Stimulated activated naive CD8-positive, alpha-beta T cell treated with anti-CD3 and anti-CD28 coated beads, Interleukin-15, Interleukin-2, amounts not matched to agents 100 U/mL and 50 U/mL, for 24 hours (primary cell): ENCODE data around the gene APOBEC3C.
"Not testable (repeated sequence)": the region's sequence is repeated elsewhere in the genome, so short reads cannot be mapped to it uniquely, and the experiment has no call there.

Experiments
- ATAC-seq: fragments of 150-1000 bp; cut with Tn5 transposase; one replicate; pipeline ENCODE4 v1.10.0; 2021
- DNase-seq: peaks from one replicate; pipeline ENCODE4 v3.0.0; 2021

The APOBEC3C gene

DNA sequence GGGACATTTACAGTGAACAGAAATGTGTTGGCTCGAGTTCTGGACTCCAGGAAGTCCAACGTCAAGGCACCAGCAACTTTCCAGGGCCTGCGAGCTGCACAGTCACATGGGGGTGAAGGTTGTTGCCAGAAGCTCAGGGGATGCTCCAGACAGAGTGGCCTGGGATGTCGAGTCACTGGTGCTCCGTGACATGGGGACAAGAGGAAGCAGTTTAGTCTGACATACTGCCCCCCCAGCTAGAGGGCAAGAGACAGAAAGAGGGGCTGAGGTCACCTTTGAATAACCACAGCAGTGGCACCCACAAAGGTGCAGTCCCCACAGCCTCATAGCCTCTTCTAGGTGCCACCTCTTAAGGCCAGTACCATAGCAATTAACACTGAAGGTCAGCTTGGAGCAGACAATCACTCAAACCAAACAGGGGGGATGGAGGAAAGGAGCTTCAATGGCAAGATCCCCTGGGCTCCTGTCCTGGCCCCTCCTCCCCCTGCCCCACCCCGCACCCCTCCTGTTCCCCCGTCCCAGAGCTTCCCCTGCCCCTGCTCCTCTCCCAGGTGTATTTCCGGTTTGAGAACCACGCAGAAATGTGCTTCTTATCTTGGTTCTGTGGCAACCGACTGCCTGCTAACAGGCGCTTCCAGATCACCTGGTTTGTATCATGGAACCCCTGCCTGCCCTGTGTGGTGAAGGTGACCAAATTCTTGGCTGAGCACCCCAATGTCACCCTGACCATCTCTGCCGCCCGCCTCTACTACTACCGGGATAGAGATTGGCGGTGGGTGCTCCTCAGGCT is 10.7 kb downstream of the APOBEC3C start:
- ATAC-seq: no peak

DNA sequence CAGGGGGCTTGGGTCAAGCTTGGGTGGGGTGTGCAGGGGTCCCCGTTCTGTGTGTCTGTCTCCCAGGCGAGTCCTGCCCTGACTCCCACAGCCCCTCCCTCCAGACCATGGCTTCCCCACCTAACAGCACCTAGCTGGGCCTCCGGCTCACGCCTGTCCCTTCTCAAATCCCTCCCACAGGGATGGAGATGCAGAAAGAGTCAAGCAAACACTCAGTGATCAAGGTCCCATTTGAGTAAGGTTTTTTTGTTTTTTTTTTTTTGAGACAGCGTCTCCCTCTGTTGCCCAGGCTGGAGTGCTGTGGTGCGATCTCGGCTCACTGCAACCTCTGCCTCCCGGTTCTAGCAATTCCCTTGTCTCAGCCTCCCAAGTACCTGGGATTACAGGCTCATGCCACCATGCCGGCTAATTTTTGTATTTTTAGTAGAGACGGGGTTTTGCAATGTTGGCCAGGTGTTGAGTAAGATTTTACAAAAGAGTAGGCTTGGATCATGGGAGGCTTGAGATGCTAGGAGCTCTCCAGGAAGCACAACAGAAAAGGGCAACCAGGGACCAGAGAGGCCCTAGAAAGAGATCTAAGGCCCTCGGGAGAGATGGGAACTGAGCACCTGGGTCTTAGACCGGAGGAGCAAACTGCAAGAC is 12.6 kb downstream of the APOBEC3C start:
- no peak for ATAC-seq

More for the DNA sequence above, 10.7 kb downstream of the APOBEC3C start:
- no peak for DNase-seq

DNA sequence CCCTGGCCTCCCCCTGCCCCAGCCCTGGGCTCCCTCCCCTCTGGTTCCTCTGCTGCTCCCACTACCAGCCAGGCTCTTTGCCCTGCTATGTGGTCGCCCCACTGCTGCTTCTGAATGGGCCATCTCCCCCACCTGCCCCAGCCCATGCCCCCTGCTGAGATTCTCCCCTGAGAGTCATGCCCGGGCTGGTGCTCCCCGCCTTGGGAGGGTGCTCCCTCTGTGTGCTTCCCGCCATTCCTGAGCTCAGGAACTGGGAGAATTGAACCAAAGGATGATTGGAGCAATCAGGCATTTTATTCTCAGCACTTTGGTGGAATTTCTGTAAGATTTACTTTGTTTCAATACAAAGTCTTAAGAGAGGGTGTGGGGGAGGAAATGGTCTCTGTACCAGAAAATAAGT is 13.7 kb downstream of the APOBEC3C start:
- no peak for ATAC-seq

More for the DNA sequence above, 12.6 kb downstream of the APOBEC3C start:
- no peak for DNase-seq

DNA sequence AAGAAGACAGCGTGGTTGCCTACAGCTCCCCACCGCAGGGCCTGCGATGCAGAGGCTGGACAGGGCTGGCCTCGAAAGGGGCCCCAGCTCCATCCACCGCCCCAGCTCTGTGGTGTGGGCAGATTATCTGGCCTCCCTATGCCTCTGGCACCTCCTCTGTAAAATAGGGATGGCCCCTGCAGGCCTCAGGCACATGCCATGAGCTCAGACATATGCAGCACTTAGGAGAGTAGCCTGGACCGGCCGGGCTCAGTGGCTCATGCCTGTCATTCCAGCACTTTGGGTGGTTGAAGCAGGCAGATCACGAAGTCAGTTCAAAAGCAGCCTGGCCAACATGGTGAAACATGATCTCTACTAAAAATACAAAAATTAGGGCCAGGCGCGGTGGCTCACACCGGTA is 14.2 kb downstream of the APOBEC3C start:
- DNase-seq (no peak), ATAC-seq (no peak)

More for the DNA sequence above, 13.7 kb downstream of the APOBEC3C start:
- DNase-seq: no peak

DNA sequence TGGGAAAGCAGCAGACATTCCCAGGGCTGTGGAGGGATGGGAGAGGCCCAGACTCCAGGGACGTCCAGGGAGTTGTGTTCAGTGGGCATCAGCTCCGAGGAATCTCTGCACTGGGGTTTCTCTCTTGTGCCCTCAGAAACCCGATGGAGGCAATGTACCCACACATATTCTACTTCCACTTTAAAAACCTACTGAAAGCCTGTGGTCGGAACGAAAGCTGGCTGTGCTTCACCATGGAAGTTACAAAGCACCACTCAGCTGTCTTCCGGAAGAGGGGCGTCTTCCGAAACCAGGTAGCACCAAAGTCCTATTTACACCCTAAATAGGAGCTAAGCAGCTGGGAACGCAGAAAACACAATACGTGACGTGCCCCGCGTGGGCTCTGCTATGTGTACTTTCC is 15.2 kb downstream of the APOBEC3C start:
- no peak for DNase-seq
- no peak for ATAC-seq

DNA sequence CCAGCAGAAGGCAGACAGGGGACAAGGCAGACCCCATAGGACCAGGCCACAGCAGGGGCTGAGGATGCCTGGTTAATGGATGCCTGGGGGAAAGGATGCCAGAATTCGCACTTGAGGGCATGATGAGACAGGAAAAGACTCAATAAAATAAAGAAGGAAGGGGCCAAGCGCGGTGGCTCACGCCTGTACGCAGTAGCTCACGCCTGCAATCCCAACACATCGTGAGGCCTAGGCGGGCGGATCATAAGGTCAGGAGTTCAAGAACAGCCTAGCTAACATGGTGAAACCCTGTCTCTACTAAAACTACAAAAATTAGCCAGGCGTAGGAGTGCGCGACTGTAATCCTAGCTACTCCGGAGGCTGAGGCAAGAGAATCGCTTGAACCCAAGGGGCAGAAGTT is 16.6 kb downstream of the APOBEC3C start:
- DNase-seq (no peak), ATAC-seq (no peak)

DNA sequence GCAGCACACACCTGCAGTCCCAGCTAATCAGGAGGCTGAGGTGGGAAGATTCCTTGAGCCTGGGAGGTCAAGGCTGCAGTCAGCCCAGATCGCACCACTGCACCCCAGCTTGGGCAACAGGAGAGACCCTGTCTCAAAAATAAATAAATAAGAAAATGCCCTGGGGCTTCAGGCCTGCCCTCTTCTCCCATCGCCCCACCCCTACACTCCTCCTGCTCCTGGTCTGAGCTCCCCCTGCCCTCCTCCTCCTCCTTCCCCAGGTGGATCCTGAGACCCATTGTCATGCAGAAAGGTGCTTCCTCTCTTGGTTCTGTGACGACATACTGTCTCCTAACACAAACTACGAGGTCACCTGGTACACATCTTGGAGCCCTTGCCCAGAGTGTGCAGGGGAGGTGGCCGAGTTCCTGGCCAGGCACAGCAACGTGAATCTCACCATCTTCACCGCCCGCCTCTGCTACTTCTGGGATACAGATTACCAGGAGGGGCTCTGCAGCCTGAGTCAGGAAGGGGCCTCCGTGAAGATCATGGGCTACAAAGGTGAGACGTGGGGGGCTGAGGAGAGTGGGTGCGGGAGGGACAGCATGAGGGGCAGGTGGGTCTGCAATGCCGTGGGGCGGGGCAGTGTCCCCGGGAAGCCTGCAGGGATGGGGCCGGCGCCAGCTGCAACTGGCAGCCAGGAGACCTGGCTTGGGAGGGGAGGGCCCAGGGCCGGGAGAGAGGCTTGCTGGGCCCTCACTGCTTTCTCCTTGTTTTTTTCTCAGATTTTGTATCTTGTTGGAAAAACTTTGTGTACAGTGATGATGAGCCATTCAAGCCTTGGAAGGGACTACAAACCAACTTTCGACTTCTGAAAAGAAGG is 17.6 kb downstream of the APOBEC3C start:
- not testable (repeated sequence) for DNase-seq, ATAC-seq

DNA sequence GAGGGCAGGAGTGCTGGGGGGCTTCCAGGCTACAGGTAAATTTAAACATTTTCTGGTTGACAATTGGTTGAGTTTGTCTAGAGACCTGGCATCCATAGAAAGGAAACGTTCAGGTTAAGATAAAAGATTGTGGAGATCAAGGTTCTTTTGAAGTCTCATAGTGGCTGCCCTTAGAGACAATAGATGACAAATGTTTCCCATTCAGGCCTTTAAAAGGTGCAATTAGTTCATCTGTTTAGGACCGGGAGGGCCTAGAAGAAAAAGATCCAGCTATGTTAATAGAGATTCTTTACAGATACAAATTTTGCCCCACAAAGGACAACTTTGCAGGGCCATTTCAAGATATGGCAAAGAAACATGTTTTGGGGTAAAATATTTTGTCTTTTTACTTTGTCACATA is 23.0 kb downstream of the APOBEC3C start:
- not testable (repeated sequence) for ATAC-seq, DNase-seq

DNA sequence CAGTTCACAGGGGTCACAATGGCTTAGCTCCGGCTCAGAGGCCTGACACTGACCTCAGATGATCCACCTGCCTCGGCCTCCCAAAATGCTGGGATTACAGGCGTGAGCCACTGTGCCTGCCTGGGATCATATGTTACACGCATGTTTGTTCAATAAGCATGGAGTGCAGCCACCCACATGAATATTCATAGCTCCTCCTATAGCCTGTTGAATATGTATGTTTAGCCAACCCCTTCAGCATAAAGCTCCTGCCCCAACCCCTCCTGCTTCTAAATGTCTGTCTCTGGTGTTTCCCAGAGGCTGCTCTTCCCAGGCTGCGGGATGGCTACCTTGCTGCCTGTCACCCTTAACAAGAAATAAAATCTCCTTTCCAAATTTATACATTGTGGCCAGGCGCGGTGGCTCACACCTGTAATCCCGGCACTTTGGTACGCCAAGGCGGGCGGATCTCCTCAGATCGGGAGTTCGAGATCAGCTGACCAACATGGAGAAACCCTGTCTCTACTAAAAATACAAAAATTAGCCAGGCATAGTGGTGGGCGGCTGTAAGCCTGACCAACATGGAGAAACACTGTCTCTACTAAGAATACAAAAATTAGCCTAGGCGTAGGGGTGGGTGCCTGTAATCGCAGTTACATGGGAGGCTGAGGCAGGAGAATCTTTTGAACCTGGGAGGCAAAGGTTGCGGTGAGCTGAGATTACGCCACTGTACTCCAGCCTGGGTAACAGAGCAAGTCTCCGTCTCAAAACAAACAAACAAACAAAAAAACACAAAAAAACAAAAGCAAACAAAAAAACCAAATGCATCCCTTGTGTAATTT is 25.5 kb downstream of the APOBEC3C start:
- DNase-seq (no peak), ATAC-seq (no peak)

DNA sequence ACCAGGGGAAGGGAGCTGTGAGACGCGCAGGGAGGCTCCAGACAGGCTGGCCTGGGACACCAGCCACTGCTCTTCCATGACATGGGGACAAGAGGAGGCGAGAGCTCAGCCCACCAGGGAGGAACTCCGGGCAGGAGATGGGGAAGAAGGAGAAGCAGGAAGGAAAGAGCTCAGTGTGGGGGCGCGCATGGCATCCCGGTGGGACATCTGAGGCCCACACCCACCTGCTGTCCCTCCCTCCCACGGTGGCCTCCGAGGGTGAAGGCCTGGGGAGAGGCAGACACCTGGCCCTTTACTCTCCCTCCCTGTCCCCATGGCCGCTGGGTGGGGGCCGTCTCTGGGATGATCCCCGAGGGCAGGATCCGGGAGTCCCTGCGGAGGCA is 26.1 kb downstream of the APOBEC3C start:
- ATAC-seq, DNase-seq: not testable (repeated sequence)

DNA sequence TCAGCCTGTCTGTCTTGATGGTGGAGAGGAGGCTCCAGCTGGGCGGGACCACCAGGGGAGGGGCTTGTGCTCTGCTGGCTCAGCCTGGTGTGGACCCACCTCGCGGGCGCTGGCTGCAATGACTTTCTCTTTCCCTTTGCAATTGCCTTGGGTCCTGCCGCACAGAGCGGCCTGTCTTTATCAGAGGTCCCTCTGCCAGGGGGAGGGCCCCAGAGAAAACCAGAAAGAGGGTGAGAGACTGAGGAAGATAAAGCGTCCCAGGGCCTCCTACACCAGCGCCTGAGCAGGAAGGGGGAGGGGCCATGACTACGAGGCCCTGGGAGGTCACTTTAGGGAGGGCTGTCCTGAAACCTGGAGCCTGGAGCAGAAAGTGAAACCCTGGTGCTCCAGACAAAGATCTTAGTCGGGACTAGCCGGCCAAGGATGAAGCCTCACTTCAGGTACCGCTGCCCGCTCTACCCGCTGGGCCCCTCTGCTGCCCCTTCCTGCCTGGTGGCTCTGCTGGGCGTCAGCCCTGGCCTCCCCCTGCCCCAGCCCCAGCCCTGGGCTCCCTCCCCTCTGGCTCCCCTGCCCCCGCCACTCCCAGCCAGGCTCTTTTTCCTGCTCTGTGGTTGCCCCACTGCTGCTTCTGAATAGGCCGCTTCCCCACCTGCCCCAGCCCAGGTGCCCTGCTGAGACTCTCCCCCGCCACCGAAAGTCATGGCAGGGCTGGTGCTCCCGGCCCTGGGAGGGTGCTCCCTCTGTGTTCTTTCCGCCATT is 26.7 kb downstream of the APOBEC3C start, which contains the start of gene APOBEC3F:
Gene APOBEC3F (plus strand): TSS at position 327 of the 759 bp plus-strand sequence. CDS start 97 bp downstream, at position 424.
- DNase-seq (peak; percentile 73), ATAC-seq (peak; percentile 97)

DNA sequence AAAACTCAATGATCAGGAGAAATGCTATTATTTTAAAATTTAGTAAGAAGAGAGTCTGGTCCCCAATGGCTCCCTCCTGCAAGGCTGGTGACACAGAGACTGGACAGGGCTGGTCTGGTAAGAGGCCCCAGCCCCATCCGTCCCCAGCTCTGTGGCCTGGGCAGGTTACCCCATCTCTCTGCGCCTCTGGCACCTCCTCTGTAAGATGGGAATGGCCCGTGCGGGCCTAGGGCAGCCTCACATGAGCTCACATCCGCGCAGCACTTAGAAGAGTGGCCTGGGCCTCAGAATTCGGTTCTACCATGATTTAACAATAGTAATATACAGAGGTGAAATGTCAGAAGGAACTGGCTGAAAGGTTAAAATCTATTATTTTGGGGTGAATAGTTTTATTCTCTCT is 27.9 kb downstream of the APOBEC3C start:
- no peak for ATAC-seq
- DNase-seq: no peak

DNA sequence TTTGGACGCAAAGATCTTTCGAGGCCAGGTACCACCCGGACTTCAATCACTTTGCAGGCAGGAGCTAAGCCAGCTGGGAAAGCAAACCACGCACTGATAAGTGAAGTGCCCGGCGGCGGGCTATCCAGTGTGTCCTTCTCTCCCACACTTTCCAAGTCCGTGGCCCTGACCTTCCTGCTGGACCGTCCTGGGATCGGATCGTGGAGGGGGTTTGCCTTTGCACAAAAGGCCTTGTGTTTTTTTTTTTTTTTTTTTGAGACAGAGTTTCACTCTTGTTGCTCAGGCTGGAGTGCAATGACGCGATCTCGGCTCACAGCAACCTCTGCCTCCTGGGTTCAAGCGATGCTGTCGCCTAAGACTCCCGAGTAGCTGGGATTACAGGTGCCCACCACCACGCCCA is 29.0 kb downstream of the APOBEC3C start:
- ATAC-seq, DNase-seq: not testable (repeated sequence)

DNA sequence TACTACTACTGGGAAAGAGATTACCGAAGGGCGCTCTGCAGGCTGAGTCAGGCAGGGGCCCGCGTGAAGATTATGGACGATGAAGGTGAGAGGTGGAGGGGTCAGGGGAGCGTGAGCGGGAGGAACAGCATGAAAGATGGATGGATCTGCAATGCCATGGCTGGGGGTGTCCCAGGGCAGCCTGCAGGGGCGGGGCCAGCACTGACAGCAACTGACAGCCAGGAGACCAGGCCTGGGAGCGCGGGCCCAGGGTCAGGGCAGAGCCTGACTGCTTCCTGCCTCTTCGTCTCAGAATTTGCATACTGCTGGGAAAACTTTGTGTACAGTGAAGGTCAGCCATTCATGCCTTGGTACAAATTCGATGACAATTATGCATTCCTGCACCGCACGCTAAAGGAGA is 31.1 kb downstream of the APOBEC3C start:
- not testable (repeated sequence) for DNase-seq, ATAC-seq

DNA sequence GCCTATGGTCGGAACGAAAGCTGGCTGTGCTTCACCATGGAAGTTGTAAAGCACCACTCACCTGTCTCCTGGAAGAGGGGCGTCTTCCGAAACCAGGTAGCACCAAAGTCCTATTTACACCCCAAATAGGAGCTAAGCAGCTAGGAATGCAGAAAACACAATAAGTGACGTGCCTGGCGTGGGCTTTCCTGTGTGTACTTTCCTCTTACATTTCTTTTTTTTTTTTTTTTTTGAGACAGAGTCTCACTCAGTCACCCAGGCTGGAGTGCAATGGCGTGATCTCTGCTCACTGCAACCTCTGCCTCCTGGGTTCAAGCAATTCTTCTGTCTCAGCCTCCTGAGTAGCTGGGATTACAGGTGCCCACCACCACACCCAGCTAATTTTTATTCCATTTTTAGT is 35.4 kb downstream of the APOBEC3C start:
- not testable (repeated sequence) for ATAC-seq, DNase-seq

DNA sequence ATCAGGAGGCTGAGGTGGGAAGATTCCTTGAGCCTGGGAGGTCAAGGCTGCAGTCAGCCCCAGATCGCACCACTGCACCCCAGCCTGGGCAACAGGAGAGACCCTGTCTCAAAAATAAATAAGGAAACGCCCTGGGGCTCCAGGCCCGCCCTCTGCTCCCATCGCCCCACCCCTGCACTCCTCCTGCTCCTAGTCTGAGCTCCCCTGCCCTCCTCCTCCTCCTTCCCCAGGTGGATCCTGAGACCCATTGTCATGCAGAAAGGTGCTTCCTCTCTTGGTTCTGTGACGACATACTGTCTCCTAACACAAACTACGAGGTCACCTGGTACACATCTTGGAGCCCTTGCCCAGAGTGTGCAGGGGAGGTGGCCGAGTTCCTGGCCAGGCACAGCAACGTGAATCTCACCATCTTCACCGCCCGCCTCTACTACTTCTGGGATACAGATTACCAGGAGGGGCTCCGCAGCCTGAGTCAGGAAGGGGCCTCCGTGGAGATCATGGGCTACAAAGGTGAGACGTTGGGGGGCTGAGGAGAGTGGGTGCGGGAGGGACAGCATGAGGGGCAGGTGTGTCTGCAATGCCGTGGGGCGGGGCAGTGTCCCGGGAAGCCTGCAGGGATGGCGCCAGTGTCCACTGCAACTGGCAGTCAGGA is 37.9 kb downstream of the APOBEC3C start:
- not testable (repeated sequence) for ATAC-seq, DNase-seq

DNA sequence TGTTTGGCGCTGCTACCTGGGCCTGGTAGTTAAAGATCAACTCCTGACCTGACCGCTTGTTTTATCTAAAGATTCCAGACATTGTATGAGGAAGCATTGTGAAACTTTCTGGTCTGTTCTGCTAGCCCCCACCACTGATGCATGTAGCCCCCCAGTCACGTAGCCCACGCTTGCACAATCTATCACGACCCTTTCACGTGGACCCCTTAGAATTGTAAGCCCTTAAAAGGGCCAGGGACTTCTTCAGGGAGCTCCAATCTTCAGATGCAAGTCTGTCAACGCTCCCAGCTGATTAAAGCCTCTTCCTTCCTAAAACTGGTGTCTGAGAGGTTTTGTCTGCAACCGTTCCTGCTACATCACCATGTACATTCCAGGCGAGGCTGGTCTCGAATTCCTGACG is 41.6 kb downstream of the APOBEC3C start:
- DNase-seq (no peak), ATAC-seq (no peak)

DNA sequence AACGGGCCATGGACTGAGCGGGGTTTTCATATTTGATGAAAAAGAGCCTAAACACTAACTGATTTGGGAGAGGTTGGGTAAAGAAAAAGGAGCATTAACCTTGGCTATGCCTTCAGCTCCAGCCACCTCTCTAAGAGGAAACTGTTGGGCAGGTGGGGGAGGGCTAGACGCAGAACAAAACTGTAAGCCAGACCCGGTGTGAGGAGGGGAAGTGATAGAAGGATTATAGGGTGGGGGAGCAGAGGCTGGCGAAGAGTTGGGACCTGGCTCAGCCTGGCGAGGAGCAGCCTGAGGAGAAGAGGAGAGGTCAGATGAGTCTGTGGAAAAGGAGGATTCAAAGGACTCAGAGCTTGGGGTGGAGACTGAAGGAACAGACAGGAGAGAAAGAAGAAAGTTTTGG is 47.2 kb downstream of the APOBEC3C start:
- DNase-seq, ATAC-seq: not testable (repeated sequence)

DNA sequence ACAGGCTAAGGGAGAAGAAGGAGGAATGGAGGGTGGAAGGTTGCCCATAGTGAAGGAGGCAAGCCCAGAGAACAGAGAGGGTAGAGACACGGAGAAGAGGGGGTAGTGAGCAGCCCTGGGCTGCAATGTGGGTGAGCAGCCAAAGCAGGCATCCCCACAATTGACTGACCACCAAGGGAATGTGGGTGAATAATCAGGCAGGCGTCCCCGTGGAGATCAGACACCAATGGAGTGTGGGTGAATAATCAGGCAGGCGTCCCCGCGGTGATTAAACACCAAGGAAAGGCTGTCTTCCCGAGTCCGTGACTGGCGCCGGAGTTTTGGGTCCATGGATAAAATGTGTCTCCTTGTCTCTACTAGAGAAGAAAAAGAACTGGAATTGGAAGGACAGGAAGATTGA is 47.9 kb downstream of the APOBEC3C start:
- not testable (repeated sequence) for ATAC-seq, DNase-seq

DNA sequence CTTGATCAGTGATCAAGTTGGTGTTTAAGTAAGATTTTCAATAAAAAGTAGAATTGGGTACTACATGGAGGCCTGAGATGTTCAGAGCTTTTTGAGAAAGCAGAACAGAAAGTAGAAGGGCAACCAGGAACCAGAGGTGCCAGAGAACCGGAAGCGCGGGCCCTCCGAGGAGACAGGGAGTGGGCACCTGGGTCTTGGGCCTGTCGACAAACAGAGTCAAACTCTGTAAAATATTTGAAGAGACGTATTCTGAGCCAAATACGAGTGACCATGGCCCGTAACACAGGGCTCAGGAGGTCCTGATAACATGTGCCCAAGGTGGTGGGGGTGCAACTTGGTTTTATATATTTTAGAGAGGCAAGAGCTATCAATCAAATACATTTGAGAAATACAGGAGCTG is 49.8 kb downstream of the APOBEC3C start:
- ATAC-seq, DNase-seq: not testable (repeated sequence)
